ENCODE measurements around the gene NOL4L.
"Not testable (repeated sequence)": the region's sequence is repeated elsewhere in the genome, so short reads cannot be mapped to it uniquely, and the experiment has no call there.

Gene NOL4L

DNA sequence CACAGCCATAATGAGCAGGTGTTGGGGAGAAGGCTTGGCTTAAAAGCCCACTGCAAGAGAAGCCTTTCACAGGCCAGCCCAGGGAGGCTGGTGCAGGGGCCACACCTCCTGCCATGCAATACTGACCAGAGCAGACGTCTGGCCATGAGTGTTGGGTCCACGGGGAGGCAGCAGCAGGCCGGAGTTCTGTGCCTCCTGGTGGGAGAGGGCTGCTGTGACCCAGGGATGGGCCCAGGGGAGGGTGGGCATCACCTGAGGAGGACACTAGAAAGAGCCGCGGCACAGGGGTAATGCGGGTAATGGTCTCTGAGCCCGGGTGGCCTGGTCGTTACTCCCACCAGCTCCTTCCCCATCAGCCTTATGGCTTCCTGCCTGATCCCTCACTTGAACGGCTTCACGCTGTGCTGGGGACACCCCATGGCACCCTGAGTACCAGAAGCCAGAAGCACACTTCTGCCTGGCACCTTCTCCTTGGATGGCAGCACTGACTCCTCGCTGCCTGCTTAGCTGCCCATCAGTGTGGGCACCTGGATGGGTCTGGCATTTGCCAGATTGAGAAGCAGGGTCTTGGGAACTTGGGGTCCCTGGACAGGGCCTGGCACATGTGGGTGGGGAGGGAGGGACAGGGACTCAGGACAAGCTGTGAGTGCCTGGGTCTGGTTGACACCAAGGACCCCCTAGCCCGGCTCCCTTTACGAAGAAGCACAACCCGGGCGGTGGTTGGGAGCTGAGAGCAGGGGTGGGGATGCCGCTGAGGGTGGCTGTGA is 118.2 kb downstream of the NOL4L start:
- DNase-seq: no peak

- not testable (repeated sequence) for DNase-seq
Measured at GRCh38 chr20:32465901-32466675, 119.0 kb downstream of the NOL4L start.

GRCh38 chr20:32465092-32465900 is 119.8 kb downstream of the NOL4L start:
- DNase-seq: no peak

DNA sequence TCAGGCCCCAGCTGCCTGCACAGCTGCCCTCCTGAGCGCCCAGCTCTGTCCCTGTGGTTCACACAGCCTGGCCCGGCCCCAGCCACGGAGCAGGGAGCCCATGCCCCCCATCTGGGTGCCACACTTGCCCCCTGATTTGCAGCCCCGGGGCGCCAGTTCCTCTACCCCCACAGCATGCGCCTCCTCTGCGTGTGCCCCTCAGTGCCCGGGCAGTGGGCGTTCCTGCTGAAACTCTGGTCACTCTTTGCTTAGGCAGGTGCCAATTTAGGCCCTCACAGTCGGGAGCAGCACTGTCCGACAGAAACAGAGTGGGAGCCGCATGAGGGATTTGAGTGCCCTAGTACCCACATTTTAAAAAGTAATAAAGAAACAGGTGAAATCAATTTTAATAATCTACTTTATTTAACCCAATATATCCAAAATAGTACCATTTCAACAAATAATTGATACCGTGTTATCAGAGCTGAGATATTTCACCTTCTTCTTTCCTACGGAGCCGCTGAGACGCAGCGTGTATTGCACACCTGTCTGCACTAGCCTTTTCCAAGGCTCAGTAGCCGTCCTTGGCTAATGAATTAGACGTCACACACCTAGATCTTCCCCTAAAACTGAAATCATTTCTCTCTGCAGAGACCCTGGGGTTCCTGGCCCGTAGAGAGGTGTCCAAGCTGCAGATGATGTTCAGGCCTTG is 120.6 kb downstream of the NOL4L start:
- DNase-seq: no peak

GRCh38 chr20:32463642-32464400 is 121.3 kb downstream of the NOL4L start:
- DNase-seq: no peak

GRCh38 chr20:32462900-32463641 is 122.1 kb downstream of the NOL4L start:
- DNase-seq: no peak

DNA sequence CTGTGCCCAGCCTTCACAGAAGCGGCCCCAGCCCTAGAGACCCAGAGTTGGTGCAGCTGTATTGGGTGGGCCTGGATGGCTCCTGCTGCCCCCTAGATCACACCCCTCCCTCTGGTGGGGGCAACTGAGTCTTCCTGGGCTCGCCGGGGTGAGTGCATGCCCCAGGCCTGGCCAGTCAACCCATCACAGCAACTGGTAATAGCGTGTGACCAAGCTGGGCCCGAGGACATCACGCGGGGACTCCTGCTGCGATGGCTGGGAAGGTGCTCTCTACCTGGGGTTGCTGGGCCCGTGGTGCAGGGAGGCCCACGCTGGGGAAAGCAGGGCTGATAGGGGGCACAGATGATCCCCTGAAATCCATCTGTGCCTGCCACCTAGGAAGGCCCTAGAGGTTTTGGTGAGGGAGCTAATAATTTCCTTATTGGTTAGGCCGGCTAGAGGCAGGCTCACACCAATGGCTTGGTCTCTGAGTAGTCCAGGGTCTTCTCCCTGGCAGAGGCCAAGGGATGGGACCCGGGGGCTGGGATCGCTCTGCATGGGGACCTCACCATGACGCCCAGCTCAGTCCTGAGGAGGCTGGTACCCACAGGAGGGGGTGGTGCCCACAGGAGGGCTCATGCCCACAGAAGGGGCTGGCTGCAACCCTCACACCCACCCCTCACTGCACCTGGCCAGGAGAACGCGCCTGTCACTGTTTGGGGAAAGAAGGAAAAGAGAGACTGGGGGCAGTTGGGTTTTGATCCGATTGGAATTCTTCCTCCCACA is 123.1 kb downstream of the NOL4L start:
- DNase-seq: no peak

- DNase-seq: no peak
Measured at GRCh38 chr20:32460683-32461320, 124.3 kb downstream of the NOL4L start.

DNA sequence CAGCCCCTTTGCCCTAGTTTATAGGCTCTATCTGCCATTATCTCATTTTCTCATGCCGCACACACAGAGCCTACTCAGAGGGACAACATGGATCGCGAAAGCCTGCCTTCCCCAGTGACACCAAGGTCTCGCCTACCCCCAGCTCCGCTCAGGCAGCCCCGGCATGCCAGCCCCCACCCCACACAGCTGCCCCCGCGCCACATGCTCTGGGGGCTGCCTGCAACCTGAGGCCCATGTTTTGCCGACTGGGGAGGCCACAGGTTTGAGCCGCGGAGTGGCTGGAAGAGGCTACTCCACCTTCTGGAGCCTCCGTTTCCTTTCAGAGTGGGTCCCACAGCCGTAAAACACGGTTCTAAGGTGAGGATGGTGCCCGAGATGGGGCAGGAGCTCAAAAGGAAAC is 124.9 kb downstream of the NOL4L start:
- DNase-seq: no peak

DNA sequence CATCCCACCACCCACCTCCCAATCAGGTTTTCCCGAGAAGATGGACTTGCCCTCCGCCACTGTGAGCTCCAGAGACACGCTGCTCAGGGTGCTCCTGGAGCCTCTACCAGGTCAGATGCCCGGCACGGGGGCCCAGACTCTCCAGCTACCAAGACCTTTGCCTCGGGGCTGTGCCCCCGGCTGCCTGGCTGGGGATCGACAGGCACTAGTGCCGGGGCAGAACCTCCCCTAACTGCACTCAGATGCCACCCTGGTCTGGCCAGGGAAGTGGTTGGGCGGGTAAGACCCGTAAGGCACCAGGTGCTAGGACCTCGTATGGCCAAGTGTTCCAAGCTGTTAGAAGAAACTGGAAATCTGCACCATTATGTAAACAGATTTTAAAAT is 126.3 kb downstream of the NOL4L start:
- no peak for DNase-seq

DNA sequence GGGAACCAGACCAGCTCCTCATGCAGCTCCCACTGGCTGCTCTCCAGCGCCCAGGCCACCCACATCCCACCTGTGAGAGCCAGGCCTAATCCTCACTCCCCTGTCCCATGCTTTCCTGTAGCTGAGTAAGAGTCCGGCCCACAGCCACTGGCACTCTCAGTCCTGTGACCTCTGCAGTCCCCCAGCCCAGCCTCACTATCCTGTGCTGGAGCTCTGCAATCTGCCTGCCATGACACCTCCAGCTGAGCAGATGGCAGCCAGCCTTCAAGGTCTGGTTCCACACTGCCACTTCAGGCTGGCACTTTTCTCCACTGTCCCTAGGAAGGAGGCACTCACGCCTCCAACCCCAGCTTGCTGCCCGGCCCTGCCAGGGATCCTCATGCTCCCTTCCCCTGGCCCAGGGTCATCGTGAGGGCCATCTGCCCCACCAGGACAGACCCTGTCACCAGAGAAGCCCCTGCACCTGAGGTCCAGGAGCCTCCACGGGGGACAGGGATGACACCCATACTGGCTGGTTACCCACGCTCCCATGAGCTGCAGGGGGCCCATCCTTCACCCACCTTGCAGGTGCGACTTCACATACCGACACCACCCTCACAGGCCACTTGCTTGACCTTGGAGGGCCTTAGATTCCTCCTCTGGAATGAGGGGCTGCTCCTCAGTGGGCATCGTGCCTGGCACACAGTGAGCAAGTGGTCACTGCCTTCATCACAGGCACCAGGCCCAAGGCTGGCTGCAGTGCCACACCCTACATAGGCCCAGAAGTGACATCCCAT is 126.9 kb downstream of the NOL4L start:
- no peak for DNase-seq

DNA sequence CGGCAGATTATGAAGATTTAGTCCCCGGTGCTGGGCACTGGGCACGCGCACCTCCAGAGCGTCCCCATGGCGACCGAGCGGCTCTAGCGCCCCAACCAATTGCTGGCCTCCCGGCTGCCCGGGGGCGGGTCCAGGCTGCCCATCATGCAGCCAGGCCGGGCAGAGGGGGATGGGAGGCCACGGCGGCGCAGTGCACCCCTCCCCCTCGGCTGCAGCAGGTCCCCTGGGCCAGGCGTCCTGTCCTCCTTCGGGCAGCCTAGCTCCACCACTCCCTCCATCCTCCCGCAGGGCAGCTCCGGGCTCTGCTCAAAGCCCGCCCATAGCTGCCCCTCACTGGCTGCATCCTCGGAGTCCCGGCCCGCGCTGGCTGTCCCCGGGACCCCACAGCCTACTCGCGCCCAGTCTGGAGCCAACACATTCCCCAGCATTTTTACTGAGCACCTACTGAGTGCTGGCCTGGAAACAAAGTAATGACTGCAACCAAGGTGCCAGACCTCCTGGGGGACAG is 127.6 kb downstream of the NOL4L start:
- no peak for DNase-seq

- peak; percentile 33 for DNase-seq
Measured at GRCh38 chr20:32456869-32457478, 128.2 kb downstream of the NOL4L start.

DNA sequence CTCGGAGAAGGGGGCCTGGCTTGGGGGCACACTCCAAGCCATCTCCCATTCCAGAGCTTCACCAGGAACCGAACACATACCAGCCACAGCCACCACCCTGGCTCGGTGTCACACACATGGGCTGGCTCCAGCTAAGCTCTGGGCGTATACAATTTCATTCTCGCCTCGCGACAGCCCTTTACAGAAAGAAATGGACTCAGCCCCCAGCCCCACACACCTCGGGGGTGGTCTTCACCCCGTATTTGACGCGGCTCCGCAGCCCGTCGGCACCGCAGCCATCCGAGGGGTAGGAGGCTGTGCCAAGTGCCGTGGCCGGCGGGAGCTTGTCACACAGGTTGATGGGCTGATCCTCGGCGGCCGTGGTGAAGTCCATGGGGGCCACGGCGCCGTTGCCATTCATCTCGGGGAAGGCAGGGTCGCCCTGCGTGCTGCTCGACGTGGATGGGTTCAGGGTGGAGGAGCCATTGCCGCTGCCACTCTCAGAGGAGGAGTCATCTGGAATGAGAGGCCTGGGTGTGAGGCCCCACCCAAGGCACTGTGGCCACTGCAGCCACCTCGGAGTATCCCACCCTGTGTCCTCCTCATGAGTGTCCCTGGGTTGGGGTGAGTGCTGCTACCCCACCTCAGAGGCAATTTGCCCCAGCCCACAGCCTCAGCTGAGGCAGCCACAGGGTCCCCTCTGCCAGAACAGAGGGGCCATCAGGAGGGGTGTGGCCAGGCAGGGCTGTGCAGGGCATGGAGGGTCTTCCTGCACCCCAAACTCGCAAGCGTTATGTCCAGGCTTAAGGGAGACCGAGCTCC is 129.0 kb downstream of the NOL4L start:
- no peak for DNase-seq

DNA sequence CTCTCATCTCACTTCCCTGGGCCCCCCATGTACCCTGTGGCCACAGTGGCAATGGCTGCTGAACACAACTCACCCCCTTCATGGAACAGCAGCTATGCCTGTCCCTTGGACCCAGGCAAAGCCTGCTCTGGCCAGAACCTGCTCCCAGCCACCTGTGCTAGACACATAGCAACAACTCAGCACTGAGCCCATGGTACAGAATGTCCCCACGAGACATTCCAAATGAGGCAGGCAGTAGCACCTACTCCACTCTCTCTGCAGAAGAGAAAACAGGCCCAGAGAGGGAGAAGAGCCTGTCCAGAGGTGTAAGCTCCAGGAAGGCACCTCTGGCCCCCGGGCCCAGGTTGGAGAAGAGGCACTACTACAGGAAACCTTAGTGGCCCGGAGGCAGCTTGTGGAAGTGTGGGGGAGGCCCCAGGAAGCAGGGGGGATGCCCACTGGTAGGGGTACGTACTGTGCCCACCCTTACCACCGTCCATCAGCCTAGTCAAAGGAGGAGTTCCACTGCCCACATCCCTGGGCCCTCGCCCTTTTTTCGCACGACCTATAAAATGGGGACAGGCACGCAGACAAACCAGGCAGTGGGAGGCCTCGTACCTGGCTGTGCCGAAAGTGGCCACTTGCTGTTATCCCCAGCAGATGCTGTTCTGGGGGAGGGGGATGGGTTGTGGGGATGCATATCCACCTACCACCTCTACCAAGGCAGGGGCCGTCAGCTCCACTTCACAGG is 129.8 kb downstream of the NOL4L start:
- DNase-seq: no peak

DNA sequence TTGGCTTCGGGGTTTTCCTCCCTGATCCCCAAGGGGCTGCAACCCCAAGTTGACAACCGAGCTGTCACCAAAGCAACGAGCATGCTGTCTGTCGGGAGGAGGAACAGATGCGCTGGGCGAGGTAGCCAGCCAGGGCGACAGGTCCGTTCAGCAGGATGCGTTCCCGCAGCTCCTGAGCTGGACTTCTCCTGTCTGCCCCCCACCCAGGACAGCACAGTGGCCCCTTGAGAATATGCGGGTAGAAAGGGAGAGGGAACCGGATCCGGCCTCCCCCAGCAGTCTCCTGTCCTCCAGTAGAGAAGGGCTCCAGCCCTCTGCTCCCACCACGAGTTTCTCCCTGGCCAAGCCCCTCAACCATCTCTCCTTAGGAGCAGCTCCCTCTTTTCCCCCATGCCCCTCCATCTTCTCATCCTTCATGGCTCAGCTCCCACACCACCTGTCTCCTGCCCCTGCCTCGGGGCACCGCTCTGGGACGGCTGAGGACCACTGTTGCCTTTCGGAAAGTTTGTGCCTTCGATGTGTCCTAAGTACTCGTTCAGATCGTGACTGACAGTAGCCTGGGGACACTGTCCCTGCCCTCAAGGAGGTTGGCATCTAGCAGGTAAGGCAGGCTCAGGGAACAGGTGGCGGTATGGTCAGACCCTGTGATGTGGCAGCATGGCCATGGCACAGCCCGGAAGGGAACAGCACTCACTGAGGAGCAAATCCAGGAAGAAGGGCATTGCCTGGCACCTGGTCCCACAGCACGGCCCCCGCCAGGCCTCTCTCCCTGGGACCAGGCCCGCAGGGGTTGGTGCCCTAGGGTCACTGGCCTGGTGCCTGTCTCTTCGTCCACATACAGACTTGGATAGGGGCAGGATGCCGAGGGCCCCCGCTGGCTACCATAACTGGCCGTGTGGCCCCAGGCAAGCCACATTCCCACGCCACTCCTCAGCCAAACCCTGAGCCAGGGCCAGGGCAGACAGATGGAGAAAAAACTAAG is 130.7 kb downstream of the NOL4L start:
- DNase-seq: no peak

Measured in stimulated activated CD4-positive, alpha-beta T cell treated with anti-CD3 and anti-CD28 coated beads, Interleukin-15, amount 100 ng/mL, for 24 hours (primary cell).